Left renal pelvis (tissue), 4 donors: ENCODE results near the gene EIF4E. TPM values are rescaled to one million over a fixed set of nuclear protein-coding genes. Genes with fewer than 3 reads are reported as not detected.

Experiments
- DNase-seq, 4 donors: peaks; one replicate each; pipeline ENCODE4 v3.0.0-alpha.2; 2013; ENCODE audit warnings: low read depth in 4 of 4, low spot score in 3 of 4
- polyA plus RNA-seq, 4 donors: library from polyadenylated mRNA; unstranded; fragments of 120-200 nt; gene quantifications; one replicate each; pipeline ENCODE4 v1.2.1, GENCODE V29; 2013; ENCODE audit not compliant: insufficient read length in 4 of 4

The EIF4E gene, protein sequence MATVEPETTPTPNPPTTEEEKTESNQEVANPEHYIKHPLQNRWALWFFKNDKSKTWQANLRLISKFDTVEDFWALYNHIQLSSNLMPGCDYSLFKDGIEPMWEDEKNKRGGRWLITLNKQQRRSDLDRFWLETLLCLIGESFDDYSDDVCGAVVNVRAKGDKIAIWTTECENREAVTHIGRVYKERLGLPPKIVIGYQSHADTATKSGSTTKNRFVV
- 100 to 1,000 TPM in 3 of 4 donors, 10 to 100 TPM in 1; 88.0 to 149 (median 128) TPM for polyA plus RNA-seq

DNA sequence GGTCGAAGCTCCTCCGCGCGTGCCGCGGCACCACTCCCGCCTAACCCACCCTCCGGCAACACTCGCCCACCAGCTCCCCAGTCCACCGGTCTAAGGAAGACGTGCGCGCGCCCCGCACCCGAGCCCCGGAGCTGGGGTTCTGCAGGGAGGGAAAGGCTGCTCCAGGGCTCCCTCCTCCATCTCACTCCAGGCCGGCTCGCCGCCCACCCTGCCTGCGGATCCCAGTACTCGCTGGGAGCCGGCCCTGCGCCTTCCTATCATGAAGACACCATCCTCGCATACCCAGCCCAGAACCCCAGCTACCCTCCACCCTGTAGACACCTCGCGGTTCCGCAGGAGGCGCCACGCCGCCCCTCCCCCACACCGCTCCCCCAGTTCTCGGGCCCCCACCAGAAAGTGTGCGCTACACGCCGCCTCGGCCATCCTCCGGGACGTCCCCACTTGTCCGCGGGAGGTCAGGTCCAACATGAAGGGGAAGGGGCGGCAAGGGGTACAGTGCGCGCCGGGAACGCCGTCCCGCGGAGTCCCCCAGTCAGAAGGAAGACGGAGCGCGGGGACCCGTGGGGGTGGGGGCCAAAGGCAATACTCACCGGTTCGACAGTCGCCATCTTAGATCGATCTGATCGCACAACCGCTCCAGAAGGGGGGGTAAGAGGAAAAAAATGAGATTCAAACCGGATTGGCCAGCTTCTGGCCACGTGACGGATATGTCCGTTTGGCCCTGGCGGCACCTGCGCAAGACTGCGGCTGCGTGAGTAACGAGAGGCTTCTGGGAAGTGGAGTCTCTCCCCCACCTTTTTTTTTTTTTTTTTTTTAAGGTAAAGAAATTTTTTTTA lies at the start of gene EIF4E:
EIF4E (minus strand) TSS at position 629 of the 836 bp plus-strand sequence; CDS start at position 608, 21 bp downstream.
- DNase-seq = peak; percentile 95 to 98 (median 96)

DNA sequence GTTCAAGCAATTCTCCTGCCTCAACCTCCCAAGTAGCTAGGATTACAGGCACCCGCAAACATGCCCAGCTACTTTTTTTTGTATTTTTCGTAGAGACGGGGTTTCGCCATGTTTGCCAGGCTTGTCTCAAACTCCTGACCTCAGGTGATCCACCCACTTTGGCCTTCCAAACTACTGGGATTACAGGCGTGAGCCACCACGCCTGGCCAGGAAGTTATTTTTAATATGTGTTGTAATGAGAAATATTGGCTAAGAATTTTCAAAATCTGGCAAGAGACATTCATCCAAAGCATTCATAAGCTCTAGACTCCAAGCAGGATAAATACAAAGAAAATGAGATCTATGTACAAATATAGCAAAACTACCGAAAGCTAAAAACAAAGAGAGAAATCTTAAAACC lies 48.6 kb upstream of the EIF4E start:
- no peak for DNase-seq

DNA sequence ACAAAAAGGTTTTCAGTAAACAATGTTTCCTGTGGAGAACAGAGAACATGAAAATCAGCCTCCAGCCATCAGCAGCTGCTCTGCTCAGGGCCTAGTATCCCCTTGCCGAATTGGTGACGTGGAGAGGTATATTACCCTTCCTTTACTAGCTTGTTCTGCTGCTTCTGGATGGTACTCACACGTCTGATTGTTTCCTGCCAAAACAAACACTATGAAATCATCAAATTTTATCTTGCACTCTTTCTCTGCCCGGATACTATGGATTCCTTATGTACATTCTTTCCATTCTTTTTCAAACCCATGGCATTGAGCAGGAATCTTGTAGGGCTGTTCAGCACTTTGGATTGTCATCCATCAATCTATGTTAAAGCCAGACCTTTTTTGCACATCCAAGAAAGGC lies 47.8 kb upstream of the EIF4E start:
- DNase-seq = no peak

DNA sequence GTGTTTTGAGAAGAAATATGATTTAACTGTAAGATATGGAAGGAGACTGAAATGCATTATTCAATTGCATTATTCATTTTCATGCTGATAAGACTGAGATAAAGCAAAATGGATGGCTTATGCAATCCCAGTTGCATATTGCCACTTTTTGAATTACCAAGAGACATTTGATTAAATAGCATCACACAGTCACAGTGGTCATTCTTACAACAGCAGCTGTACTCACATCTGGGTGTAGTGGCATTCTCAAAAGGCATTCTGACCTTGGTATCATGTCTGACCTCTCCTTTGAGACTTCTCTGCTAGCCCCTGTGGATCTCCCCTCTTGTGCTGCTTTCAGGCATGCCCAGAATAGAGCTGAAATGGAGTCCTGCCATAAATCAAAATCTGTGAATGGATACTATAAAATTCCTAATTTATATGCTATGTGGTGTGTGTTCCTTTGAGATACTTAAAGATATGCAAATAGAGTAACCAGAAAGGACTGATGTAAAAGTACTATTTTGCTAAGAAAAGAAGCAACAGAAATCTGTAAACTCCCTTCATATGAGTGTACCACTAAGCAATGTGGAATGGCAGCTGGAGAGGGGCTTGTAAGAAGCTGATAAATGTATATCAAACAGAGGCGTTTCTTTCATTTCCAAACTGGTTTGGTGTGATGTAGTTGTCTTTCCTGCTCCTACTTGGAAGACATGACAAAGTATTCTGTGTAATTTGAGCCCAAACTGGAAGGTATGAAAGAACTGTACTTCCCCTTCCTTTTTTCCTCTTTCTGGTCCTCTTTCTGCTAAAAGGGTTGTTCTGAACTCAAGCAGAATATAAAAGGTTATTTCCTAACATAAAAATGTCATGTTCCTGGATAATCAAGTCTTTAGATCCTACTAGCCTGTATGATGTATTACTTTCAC lies 41.2 kb upstream of the EIF4E start:
- DNase-seq = no peak

DNA sequence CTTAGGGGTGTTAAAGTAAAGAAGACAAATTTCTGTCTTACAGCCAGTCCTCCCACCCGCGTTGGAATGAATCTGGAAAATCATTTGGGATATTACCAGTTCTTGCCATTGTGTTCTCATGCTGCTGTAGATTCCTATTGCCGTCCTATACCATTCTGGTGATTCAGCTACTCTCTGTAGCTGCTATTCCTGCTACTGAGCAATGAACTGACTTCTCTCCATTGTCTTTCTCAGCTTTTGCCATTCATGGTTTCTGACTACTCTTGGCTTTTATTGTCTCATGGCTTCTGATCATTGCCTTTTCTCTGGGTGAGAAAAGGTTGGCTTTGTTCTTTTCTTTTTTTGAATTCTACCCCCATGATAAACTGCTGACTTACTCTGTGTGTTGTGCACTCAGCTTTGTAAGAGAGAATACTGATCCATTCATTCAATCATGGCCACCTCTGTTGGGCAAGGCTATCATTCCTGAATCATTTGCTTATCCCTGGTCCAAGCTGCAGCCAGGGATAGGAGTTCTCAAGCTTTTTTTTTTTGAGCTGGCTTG lies 38.9 kb upstream of the EIF4E start:
- no peak for DNase-seq

DNA sequence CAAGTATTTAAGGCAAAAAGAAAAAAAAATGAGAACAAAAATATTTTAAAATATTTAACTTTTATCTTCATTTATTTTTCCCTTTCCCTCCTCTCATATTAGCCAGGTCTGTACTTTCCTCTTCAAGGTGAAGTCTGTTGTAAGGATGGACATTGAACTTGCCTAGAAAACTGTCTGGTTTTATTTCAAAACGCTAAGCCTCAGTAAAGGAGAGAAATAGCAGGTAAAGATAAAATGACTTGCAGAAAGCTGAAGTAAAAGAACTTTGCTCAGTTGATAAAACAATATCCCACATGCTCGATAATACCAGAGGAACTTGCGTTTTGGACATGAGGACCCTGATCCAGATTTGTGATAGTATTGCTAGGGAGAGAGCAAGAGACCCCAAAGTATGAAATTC lies 38.0 kb upstream of the EIF4E start:
- no peak for DNase-seq

DNA sequence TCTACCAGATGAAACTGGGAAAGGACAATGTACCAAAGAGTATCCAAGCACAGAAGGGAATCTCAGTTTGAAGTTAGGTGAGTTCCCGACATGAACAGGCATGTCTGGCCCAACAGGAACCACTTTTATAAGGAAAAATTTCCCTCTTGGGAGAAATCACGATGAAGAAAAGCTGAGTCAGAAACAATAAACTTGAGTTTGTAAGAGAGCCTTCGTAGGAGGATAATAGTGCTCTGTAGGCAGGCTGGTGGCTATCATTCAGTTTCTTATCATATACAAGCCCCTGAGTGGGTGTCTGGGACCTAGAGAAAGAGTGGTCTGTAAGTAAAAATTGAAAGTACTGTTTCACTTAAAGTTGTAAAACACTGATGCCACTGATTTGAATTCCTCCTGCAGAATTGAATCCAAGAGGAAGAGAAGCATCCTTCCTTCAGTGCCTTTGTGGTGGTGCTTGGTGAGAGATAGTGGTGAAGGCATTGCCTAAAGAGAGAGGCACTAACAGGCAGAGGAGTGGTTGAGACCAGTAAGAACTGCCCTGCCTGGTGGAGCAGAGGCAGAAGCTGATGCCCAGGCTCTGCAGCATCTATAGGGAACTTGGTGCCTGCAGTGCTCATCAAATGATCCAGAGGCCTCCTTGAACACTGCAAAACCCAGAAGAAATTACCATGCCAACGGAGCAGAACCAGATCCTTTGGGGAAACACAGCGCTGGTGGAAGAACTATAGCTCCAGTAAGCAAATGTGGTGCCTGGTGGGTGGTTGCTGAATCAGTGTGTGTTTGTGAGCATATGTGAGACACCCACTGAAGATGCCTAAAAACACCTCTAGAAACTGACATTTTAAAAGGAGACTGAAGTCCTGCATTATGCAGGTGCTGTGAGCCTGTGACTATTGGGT lies 34.9 kb upstream of the EIF4E start:
- DNase-seq = no peak

DNA sequence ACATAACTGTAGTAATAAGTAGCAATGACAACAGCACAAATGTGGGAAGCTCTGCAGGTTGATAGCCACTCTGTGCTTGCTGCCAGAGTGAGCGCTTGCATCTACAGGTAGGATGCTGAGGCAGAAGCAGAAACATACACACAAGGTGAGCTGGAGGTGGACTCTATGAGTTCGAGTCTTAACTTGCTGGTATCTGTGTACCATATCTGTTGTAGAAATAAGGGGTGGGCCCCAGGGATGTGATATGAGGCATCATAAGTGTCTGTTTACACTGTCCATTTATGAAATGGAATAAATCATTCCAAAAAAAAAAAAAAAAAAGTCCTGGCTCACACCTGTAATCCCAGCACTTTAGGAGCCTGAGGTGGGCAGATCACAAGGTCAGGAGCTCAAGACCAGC lies 32.8 kb upstream of the EIF4E start:
- no peak for DNase-seq

DNA sequence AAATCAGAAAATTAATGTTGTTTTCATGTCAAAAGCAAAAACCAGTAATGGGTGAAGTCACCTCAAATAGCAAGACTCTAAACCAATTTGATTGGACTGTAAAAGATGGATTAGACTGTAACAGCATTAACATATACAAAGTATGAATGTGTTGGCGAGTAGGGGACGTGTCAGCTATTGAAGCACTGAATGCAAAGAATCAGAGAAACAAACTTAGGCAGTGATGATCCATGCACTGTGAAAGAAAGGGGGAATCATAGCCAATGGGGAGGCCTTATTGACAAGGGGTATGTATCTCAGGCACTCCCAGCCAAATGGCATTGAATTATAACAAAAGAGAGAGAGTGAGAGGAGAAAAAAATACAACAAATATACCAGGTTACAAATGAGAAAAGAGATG lies 30.5 kb upstream of the EIF4E start:
- DNase-seq = no peak

DNA sequence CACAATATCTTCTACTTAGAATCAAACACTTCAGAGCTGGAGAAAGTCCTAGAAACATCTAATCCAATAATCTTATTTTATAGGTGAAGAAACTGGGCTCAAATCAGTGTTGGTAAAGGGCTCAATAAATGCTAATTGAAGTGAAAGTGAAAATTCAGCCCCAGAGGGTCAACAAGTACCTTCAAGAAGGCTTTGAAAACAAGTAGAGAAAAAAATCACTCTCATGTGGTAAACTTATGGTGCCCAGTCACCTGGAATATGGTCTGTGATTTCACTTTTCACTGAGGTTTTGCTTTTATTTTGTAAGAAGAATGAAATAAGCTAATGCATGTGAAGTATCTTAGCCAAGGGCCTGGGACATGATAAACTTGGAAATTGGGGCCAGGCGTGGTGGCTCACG lies 29.1 kb upstream of the EIF4E start:
- no peak for DNase-seq

DNA sequence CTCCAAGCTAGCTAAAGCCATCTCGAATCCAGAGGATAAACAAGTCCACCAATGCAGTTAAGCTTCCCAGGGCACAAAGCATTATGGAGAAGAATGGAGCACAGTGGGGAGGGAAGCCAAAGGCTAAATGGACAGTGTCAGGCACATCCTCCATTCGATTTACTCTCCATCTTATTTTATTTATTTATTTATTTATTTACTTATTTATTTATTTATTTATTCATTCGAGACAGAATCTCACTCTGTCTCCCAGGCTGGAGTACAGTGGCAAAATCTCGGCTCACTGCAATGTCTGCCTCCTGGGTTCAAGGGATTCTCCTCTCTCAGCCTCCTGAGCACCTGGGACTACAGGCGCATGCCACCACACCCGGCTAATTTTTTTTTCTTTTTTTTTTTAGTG lies 26.3 kb upstream of the EIF4E start:
- no peak for DNase-seq

DNA sequence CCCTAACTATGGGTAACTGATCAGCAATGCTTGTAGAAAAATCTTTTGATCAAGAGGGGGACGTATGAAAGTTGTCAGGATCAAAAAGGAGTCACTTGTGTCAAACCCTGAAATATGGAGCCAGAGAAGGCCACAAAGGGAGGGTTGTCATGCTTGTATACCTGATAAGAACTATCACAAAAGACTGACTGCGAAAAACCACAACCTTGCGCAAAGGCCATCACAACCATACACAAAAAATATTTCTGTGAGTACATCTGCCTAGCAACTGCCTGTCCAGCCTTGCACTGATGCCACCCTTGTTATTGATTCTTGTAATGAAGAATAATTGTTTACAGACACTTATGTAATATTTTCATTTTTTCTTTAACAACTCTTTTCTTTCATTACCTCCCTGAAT lies 22.8 kb upstream of the EIF4E start:
- DNase-seq = no peak

DNA sequence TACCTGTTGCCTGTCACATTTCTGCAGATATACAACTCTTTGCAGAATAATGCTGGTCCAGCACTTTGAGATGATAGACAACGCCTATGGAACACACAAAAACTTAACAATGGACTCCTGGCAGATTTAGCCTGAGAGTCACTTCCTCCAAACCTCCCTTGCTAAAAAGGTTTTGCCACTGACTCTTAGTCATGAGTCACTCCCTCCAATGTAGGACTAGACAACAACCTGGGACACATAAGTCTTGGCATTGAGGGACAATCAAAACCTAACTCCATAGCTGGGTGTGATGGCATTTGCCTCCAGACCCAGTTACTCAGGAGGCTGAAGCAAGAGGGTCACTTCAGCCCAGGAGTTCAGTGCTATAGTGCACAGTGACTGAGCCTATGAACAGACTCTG lies 22.0 kb upstream of the EIF4E start:
- DNase-seq = no peak

DNA sequence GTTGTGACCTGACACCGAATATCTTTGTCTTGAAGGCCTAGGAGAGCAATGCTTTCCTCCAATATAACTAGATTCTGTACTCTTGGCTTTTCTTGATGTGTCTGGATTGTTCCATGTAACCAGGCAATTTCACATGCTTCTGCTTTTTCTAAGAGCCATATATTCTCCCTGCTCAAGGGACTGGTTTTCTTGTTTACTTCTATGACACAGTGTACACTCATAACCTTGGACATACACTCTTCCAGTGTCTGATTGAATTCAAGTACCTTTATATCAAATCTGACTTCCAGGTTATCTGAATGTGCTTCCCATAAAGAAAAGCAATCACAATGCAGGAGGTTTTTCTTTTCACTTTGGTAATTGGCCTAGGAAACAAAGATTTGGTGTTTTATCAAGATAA lies 17.4 kb upstream of the EIF4E start:
- DNase-seq = no peak

DNA sequence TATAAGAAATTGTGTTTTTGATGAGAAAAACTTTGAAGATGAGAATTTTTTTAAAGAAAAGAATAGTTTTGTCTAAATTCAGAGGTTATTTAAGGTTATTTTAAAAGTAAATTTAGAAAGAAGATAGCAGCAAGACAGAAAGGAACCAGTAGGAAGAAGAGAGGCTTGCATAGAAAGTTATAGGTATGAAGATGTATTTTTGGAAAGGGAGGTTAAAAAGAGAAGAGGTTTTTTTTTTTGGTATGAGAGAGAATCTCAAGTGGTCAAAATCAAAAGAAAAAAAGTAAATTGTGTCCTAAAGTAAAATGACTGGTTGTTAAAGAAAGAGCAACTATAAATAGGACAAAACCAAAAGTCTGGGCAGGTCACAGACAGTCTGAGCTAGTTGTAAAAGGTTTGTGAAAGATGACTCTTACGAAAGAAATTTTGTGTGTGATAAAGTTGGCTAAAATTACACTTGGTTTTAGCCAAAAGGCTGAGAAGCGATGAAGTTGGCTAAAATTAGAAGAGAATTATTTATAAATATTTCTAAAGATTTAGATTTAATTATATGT lies 16.4 kb upstream of the EIF4E start:
- DNase-seq = no peak

DNA sequence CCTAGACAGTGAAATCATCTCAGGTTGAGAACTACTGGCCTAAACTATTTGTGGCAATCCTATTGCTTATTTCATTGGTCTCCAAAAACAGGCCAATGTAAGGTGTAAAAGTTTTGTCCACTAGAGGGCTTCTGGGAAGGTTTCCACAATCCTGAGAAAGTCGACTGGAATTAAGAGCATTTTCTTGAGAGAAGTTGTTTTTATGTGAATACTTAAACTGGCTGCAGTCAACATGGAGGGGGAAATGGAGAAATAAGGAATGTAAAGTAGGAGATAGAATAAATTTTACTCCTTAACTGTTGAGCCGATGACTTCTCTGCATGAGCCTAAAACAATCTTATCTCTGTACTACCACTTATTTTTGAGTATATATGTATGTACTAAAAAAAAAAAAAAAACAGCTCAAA lies 11.0 kb upstream of the EIF4E start:
- peak; percentile 22 to 25 (median 24) for DNase-seq

DNA sequence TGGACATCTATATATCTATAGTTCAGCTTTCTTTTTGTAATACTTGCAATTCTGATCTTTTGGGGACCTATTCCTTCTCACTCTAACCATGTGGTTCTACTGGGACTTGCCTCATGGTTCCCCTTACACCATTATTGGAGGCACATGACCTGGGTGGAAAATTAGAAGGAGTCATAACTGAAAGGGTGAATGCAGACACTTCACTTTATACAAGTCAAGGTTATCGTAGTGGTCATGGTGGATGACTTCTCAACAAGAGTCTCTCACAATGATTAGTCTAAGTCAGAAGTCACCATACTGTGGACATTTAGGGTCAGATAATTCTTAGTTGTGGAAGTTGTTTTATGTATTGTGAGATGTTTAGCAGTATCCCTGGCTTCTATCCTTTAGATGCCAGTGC lies 10.5 kb upstream of the EIF4E start:
- DNase-seq = no peak

DNA sequence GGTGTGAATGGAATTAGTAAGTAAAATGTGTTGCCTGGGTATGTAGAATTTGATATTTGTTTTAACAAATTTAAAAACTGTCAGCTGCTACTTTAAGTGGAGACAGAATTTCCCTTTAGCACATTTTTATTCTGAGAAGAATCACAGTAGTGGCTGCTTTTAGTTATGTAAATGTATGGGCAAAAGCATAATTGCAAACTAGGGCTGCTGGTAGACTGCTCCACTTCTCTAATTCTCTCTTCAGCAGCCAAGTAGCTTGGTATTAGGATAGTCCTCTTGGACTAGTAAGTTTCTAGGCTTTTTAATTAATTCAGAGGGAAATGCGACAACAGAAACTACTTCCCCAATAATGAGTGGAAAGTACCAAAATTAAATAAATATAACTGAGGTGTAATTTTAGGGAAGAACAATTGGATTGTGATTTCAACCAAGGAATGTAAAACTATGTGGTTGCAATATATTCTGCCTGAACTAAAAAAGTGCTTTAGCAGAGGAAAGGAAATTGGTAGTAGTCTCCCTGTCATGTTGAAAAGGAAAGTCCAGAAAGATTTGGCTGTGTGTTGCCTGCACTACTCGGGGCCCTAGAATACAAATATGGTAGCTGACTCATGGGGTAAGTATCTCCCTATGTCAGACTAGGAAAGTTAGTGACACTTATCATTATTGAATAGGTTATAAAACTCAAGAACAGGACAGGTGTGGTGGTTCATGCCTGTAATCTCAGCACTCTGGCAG lies 9.2 kb upstream of the EIF4E start:
- DNase-seq = no peak

DNA sequence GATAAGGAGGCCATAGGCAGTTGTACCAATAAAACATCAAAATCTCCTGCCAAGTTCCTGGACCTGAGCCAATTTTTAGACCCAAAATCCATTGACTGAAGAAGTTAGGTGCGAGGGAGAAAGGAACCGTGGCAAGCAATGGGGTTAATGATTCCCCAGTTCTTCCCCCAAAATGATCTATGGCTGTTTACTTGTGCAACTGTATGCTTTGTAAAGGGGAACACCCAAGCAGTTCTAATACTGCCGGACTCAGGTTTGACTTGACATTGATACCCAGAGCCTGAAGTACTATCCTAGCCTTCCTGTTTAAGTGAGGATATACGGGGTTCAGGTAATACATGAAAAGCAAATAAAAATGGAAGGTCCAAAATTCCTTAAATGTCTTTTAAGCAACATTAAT lies 6.7 kb upstream of the EIF4E start:
- DNase-seq = no peak
